ENCODE data around the gene GNG13.

The GNG13 gene

GRCh38 chr16:793414-793813 is 7.1 kb downstream of the GNG13 start:
- DNase-seq, result no peak

GRCh38 chr16:792221-792995 is 8.1 kb downstream of the GNG13 start:
- DNase-seq, result no peak

- no peak for DNase-seq
These were observed 9.4 kb downstream of the GNG13 start for GRCh38 chr16:791131-791530.

GRCh38 chr16:790086-790485 is 10.4 kb downstream of the GNG13 start:
- no peak for DNase-seq

- no peak for DNase-seq
These were observed 11.2 kb downstream of the GNG13 start for GRCh38 chr16:789191-789850.

- DNase-seq, result peak; percentile 14 to 97 (median 82)
These were observed 12.0 kb downstream of the GNG13 start, which contains the start of gene CHTF18 for GRCh38 chr16:788399-789126. TSS of gene CHTF18 (plus strand) at chr16:788620. CDS start at chr16:788685, 65 bp downstream.

GRCh38 chr16:787978-788398 is 12.5 kb downstream of the GNG13 start, which contains the start of gene RPUSD1:
TSS of gene RPUSD1 (minus strand) at chr16:788381. CDS start at chr16:787737, 644 bp downstream.
- DNase-seq, result no peak

GRCh38 chr16:787321-787966 is 13.1 kb downstream of the GNG13 start:
- DNase-seq, result no peak

GRCh38 chr16:785563-786535 is 14.7 kb downstream of the GNG13 start:
- DNase-seq, result peak in 10 of 14 donors; percentile 7 to 42 (median 21)

- no peak for DNase-seq
These were observed 16.1 kb downstream of the GNG13 start for GRCh38 chr16:784431-784830.

- DNase-seq, result no peak
These were observed 17.0 kb downstream of the GNG13 start for GRCh38 chr16:783404-784161.

- no peak for DNase-seq
These were observed 17.6 kb downstream of the GNG13 start for GRCh38 chr16:782766-783403.

- no peak for DNase-seq
These were observed 18.3 kb downstream of the GNG13 start for GRCh38 chr16:782258-782657.

- DNase-seq, result no peak
These were observed 19.1 kb downstream of the GNG13 start for GRCh38 chr16:781346-782010.

GRCh38 chr16:780296-780695 is 20.2 kb downstream of the GNG13 start:
- DNase-seq, result no peak

- DNase-seq, result no peak
These were observed 21.0 kb downstream of the GNG13 start for GRCh38 chr16:779561-779960.

GRCh38 chr16:778909-779527 is 21.5 kb downstream of the GNG13 start:
- no peak for DNase-seq

GRCh38 chr16:778447-778846 is 22.1 kb downstream of the GNG13 start:
- no peak for DNase-seq

- no peak for DNase-seq
These were observed 22.7 kb downstream of the GNG13 start for GRCh38 chr16:777826-778225.

All from C1 segment of cervical spinal cord (tissue), 14 donors.